NCI-H2107 (cell line): ENCODE measurements around the gene STAC3.

Experiments
- DNase-seq: peaks from one replicate; lab custom pipeline; 2025; lab: John Stamatoyannopoulos, UW

STAC3 gene

GRCh38 chr12:57222286-57223190 is 28.4 kb downstream of the STAC3 start:
- DNase-seq = no peak

DNA sequence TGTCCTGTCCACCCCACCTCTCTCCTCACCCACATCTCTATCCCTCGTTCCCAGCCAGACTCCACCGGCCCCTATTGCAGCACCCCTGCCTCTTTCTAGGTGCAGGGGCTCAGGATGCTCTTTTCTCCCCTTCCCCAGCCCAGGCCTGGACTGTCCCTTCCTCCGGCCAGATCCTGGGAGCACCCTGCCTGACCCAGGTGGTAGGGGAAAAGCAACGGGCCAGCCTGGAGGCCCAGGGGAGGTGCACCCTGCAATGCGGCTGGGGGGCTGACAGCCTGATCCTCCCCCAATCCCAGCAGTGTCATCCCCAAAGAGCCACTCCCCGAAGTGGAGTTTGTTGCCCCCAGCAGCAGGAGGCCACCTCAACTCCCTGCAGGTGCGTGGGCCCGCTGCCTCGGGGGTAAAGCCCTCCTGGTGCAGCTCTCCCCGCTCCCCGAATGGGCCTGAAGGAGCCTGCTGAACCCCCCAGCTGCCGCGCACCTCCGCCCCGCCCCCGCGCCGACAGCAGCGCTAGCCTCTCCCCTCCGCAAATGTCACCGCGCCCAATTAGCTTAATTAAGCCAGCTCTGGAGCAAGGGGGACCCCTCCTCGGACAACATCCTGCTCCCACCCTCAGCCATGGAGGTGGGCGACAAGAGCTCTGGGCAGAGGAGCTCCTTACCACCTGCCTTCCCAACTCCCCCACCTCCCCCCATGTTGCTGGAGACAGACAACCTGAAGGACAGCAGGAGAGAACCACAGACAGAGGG is 29.6 kb downstream of the STAC3 start:
- no peak for DNase-seq

DNA sequence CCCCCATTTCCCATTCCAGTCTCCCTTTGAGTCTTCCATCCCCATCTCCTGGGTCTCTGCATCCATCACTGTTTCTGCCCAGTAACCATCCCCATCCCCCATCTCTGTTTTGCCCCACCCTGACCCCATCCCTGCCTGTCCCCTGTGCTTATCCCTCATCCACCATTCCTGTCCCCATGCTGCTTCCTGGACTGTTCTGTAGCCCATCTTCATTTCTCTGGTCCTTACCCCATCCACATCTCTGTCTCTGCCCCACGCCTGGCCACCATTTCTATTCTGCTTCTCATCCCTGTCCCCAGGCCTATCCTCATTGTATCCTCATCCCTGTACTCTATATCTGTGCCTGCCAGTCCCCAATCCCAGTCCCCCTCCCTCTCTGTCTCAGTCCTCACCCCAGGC is 30.2 kb downstream of the STAC3 start:
- DNase-seq = no peak

GRCh38 chr12:57219993-57220754 is 30.8 kb downstream of the STAC3 start:
- no peak for DNase-seq

GRCh38 chr12:57219205-57219992 is 31.6 kb downstream of the STAC3 start:
- DNase-seq = no peak

- DNase-seq = no peak
Observed at GRCh38 chr12:57218030-57218853, 32.7 kb downstream of the STAC3 start.

- no peak for DNase-seq
Observed at GRCh38 chr12:57216921-57217879, 33.8 kb downstream of the STAC3 start.

DNA sequence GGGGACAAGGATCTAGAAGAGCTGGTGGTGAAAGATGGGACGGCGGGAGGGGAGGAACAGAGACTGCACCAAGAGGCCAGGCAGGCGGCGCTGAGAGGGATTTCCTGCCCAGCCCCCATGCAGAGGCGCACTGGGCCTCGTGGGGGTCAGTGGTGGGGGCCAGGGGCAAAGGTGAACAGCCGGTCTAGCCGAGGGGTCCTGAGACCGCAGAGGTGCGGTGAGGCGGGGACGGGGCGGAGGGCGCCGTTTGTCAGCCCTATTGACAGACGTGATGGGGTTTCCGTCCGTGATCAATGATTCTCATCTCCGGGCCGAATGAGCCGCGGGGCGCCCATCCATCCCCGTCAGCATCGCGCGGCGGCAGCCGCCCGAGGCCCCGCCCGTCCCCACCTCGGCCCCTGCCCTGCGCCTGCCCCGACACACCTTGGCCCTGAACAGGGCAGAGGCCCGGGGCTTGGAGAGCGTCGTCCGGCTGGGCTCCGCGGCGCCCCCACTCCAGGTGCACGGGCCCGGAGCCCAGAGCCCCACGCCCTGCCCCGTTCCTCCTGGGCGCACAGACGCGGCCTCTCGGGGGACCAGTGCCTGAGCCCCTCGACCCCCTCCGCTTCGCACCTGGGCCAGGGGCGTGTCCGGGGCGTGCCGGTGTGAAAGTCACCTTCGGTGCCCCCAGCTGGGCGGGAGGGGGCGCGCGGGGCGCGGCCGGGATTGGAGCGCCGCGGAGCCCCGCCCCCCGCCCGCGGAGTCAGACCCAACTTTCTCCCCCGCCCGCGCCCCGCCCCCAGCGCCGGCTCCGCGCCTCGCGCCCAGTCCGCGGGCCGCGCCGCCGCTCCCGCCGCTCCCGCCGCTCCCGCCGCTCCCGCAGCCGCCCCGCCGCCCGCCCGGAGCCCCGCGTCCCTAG is 34.7 kb downstream of the STAC3 start, which contains the start of gene NXPH4:
Gene NXPH4, plus strand, starts transcription at position 781 of the 898 bp plus-strand sequence. CDS start 176 bp downstream, outside the sequence.
- DNase-seq = no peak

GRCh38 chr12:57215668-57216013 is 35.3 kb downstream of the STAC3 start:
- DNase-seq = no peak

- no peak for DNase-seq
Observed at GRCh38 chr12:57215065-57215464, 35.9 kb downstream of the STAC3 start.

DNA sequence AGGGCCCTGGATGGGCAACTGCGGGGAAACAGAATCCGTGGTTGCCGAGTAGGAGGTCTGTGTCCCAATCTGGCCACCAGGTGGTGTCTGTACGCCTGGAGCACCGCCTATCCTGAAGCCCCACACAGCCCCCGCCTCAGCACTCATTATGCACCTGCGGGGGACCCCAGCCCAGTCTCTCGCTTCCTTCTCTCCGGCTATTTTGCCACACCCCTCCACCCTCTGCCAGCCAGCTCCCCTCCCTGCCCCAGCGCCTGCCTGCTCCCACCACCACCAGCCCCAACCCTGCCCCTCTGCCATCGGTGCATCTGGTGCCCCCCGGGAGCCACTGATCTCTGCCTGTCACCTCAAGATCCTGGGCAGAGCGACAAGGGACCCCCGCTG is 36.6 kb downstream of the STAC3 start:
- DNase-seq = no peak

GRCh38 chr12:57213763-57214397 is 37.1 kb downstream of the STAC3 start:
- DNase-seq = no peak

- peak; percentile 75 for DNase-seq
Observed at GRCh38 chr12:57213058-57213715, 37.8 kb downstream of the STAC3 start.

- no peak for DNase-seq
Observed at GRCh38 chr12:57212701-57213057, 38.3 kb downstream of the STAC3 start.

DNA sequence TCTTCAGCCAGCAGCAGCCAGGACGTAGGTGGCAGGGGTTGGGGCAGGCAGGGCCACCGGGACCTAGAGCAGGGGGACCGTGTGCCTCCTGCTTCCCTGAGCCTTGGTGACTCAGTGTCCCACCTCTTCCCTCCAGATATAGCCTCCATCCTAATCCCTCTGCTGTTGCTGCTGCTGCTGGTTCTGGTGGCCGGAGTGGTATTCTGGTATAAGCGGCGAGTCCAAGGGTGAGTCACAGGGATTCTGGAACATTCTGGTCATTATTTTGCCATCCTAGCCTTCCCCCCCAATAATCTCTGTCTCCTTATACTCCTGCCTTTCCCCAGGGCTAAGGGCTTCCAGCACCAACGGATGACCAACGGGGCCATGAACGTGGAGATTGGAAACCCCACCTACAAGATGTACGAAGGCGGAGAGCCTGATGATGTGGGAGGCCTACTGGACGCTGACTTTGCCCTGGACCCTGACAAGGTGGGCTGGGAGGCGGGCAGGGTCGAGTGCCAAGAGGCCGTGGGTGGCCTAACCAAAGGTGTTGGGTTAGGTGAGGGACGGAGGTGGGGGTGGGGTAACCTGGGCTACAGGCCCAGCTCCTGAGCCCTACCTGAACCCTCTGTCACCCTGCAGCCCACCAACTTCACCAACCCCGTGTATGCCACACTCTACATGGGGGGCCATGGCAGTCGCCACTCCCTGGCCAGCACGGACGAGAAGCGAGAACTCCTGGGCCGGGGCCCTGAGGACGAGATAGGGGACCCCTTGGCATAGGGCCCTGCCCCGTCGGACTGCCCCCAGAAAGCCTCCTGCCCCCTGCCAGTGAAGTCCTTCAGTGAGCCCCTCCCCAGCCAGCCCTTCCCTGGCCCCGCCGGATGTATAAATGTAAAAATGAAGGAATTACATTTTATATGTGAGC is 38.9 kb downstream of the STAC3 start:
- DNase-seq = no peak

GRCh38 chr12:57210926-57211692 is 39.9 kb downstream of the STAC3 start:
- no peak for DNase-seq
